Lung (tissue), 12 donors: Measurements from ENCODE around the gene ITGA5. TPM values are rescaled to one million over a fixed set of nuclear protein-coding genes. Genes with fewer than 3 reads are reported as not detected.

Experiments
- ATAC-seq: fragments of 200-7000 bp; cut with Tn5 transposase; one replicate; pipeline ENCODE4 v1.9.1; 2020; ENCODE audit warnings: moderate number of reproducible peaks; ENCODE audit not compliant: insufficient read depth, low FRiP score
- DNase-seq, 3 donors: peaks; one replicate each; pipeline ENCODE4 v3.0.0-alpha.2; 2013 to 2017
- H3K27ac ChIP-seq, 2 donors: one replicate each; pipeline ENCODE4 v1.5.1; 2013; ENCODE audit warnings: mild to moderate bottlenecking in 2 of 2, moderate library complexity in 2 of 2, control low read depth in 1 of 2, inconsistent platforms in 1 of 2, low read depth in 1 of 2, low read length in 1 of 2
- H3K27me3 ChIP-seq, 3 donors: one replicate each; pipeline ENCODE4 v1.5.1; 2013; ENCODE audit warnings: low read length in 2 of 3; ENCODE audit not compliant: control insufficient read depth in 3 of 3, insufficient read depth in 3 of 3
- H3K36me3 ChIP-seq, 4 donors: one replicate each; pipeline ENCODE4 v1.5.1; 2013; ENCODE audit warnings: low read length in 4 of 4, mild to moderate bottlenecking in 1 of 4, moderate library complexity in 1 of 4; ENCODE audit not compliant: control insufficient read depth in 4 of 4, insufficient read depth in 4 of 4
- H3K4me1 ChIP-seq, 5 donors: one replicate each; pipeline ENCODE4 v1.5.1; 2013; ENCODE audit warnings: low read length in 5 of 5, mild to moderate bottlenecking in 2 of 5, moderate library complexity in 1 of 5; ENCODE audit not compliant: control insufficient read depth in 5 of 5, insufficient read depth in 5 of 5
- H3K4me3 ChIP-seq: one replicate; pipeline ENCODE4 v1.5.1; 2013; ENCODE audit warnings: mild to moderate bottlenecking, control low read depth, moderate library complexity
- H3K9ac ChIP-seq, 2 donors: one replicate each; pipeline ENCODE4 v1.5.1; 2013; ENCODE audit warnings: low read length in 2 of 2, control low read depth in 1 of 2; ENCODE audit not compliant: insufficient read depth in 1 of 2
- H3K9me3 ChIP-seq, 4 donors: one replicate each; pipeline ENCODE4 v1.5.1; 2013; ENCODE audit warnings: low read length in 3 of 4, mild to moderate bottlenecking in 1 of 4, moderate library complexity in 1 of 4; ENCODE audit not compliant: control insufficient read depth in 4 of 4, insufficient read depth in 3 of 4
- CTCF ChIP-seq: IDR thresholded peaks from 2 replicates; pipeline ENCODE4 v1.5.1; 2012; ENCODE audit warnings: mild to moderate bottlenecking; ENCODE audit errors: control extremely low read depth, extremely low read depth
- WGBS, 2 donors: extraction: QIAGEN DNeasy Blood & Tissue Kit; methylation state at CpG; one replicate each; pipeline ENCODE4 v1.1.7; 2013; 5-methylcytosine and 5-hydroxymethylcytosine counted together
- polyA plus RNA-seq, 2 donors: library from polyadenylated mRNA; stranded (reverse); fragments of 200-250 nt; gene quantifications; one replicate each; pipeline ENCODE4 v1.2.1, GENCODE V29; 2013
- total RNA-seq, 2 donors: library from RNA; depleted of rRNA in 1 of 2; stranded (reverse); fragments of >200 nt in 1 of 2; gene quantifications; one replicate each; pipeline ENCODE4 v1.2.1, GENCODE V29; 2014 to 2021
- donor health status: control.
- donor health status: control.
- donor health status: Bipolar disorder and iron deficiency.
- donor health status: healthy.
- donor health status: DM: yes; HTN: yes; CAD: no.

Gene ITGA5
- total and polyA plus RNA-seq, 4 donors = 39.8 to 134 (median 101) TPM

- TF ChIP-seq CTCF = no peak
- Histone ChIP-seq H3K4me1 (peaks cover 0 to 33% (median 14%) of the 10 kb centered on the region in 5 donors), H3K9me3 (no peaks in the 10 kb centered on the region), H3K27me3 (no peaks in the 10 kb centered on the region), H3K4me3 (no peak overlapping the region), H3K36me3 (peaks cover 0 to 4% (median 0%) of the 10 kb centered on the region in 4 donors), H3K9ac (no peak overlapping the region), H3K27ac (no peak overlapping the region)
- DNase-seq (no peak), ATAC-seq (no peak)
- 67 to 84% methylated on average over 3 of the region's 3 CpGs for WGBS, 2 donors
Measured at GRCh38 chr12:54389134-54389508, 29.9 kb downstream of the ITGA5 start.

DNA sequence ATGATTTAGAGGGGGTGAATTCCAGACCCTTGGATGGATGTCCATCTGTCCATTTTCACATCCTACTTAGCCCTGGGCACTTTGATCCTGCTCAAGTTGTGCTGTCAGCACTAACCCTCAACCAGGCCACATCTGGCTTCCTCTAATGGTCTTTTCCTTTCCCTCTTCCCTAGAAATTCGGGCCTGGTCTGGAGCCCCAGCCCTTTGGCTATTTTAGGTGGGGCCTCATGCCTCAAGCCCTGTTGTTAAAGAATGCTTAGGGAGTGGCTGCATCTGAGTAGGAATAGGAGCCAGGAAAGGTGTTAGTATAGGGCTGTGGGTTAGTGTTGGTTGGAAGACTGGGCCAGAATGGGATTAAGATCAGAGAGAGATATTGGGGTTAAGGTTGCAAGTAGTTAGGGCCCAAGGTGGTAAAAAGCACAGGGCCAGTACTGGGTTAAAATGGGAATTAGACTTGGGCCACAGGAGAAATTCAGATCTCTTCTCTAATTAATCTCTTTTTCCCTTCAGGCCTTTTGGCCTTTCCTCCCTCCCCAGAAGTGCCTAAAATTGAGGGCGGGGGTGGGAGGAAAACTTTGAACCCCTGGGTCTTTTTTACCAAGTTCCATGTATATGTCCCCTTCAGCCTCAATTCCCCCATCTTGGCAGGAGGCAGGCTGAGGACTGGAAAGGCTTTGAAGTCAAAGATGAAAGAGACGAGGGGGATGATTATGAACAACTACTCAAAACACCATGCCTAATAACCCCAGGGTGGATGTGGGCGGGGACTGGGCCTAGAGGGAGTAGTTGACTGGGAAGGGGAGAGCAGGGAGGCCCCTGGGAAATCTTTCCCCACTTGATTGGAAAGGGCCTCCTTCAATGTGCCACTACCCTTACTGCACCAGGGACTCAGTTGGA, 30.6 kb downstream of the ITGA5 start:
- H3K4me3 ChIP-seq = no peak overlapping the region
- peaks cover 0 to 34% (median 14%) of the 10 kb centered on the region in 5 donors for H3K4me1 ChIP-seq
- no peak for TF ChIP-seq CTCF
- WGBS, 2 donors = 69 to 76% methylated on average over 4 of the region's 4 CpGs
- ATAC-seq (no peak), DNase-seq (no peak)
- H3K9me3 ChIP-seq = no peaks in the 10 kb centered on the region
- H3K27me3 ChIP-seq = no peaks in the 10 kb centered on the region
- no peak overlapping the region for H3K9ac ChIP-seq
- peaks cover 0 to 3% (median 0%) of the 10 kb centered on the region in 4 donors for H3K36me3 ChIP-seq
- no peak overlapping the region for H3K27ac ChIP-seq

- Histone ChIP-seq H3K27ac (no peak overlapping the region), H3K27me3 (no peaks in the 10 kb centered on the region), H3K4me3 (no peak overlapping the region), H3K9ac (no peak overlapping the region), H3K36me3 (no peaks in the 10 kb centered on the region), H3K4me1 (peaks cover 0 to 34% (median 14%) of the 10 kb centered on the region in 5 donors), H3K9me3 (no peaks in the 10 kb centered on the region)
- WGBS, 2 donors = 91 to 92% methylated on average over 3 of the region's 3 CpGs
- TF ChIP-seq CTCF = no peak
- DNase-seq (no peak), ATAC-seq (no peak)
Measured at GRCh38 chr12:54387114-54387467, 32.0 kb downstream of the ITGA5 start.
